SU-DHL-6 (cell line): ENCODE results near the gene POLA2.

Experiments
- EZH2phosphoT487 ChIP-seq: fragments of 200-600 bp; sonication (generic), shearing (Covaris generic); conservative IDR thresholded peaks from 2 replicates; pipeline ENCODE4 v1.6.1; 2018; ENCODE audit warnings: mild to moderate bottlenecking, antibody characterized with exemption, low read length, moderate library complexity, mixed read lengths
- TF ChIP-seq, protein P1 (sequence below): fragments of 200-600 bp; sonication (generic); IDR thresholded peaks from one replicate; pipeline ENCODE4 v1.5.1; 2017; ENCODE audit warnings: antibody characterized with exemption, mild to moderate bottlenecking, low read length, moderate library complexity; ENCODE audit not compliant: insufficient read depth, poor library complexity, severe bottlenecking

DNA sequence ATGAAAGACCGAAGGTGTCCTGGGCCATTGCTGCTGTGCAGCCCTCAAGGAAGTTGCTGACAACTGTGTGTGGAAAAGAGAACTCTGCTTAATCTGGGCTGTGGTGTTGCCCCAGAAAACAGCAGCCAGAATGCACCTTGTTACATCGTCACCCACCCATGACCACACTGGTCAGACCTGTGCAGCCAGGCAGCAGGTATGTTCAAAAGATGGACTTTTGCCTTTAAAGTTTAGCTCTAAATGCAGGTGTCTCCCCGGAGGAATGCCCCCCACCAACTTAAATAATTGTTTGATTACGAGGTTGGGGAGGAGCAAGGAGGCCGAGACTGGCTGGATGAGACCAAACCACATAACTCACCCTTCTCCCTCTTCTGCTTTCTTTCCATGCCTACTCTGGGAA is 15.3 kb upstream of the POLA2 start:
- TF ChIP-seq, protein P1, sequence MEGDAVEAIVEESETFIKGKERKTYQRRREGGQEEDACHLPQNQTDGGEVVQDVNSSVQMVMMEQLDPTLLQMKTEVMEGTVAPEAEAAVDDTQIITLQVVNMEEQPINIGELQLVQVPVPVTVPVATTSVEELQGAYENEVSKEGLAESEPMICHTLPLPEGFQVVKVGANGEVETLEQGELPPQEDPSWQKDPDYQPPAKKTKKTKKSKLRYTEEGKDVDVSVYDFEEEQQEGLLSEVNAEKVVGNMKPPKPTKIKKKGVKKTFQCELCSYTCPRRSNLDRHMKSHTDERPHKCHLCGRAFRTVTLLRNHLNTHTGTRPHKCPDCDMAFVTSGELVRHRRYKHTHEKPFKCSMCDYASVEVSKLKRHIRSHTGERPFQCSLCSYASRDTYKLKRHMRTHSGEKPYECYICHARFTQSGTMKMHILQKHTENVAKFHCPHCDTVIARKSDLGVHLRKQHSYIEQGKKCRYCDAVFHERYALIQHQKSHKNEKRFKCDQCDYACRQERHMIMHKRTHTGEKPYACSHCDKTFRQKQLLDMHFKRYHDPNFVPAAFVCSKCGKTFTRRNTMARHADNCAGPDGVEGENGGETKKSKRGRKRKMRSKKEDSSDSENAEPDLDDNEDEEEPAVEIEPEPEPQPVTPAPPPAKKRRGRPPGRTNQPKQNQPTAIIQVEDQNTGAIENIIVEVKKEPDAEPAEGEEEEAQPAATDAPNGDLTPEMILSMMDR = no peak
- no peak for TF ChIP-seq EZH2phosphoT487
